GM18873 (cell line): ENCODE measurements around the gene LBHD1.
"Not testable (repeated sequence)": the region's sequence is repeated elsewhere in the genome, so short reads cannot be mapped to it uniquely, and the experiment has no call there.

Experiments
- ATAC-seq: cut with Tn5 transposase; IDR thresholded peaks from one replicate; pipeline ENCODE4 v1.9.1; 2021; ENCODE audit warnings: mild to moderate bottlenecking, moderate library complexity, moderate number of reproducible peaks; ENCODE audit not compliant: unreplicated experiment, low FRiP score

LBHD1 gene

GRCh38 chr11:62621567-62622470, 50.2 kb downstream of the LBHD1 start, which contains the start of gene B3GAT3:
TSS of gene B3GAT3 (minus strand) at chr11:62621986. CDS start at chr11:62621947, 39 bp downstream.
- peak; percentile 81 for ATAC-seq

- no peak for ATAC-seq
These were observed 51.0 kb downstream of the LBHD1 start for GRCh38 chr11:62621027-62621566.

- ATAC-seq = not testable (repeated sequence)
These were observed 55.1 kb downstream of the LBHD1 start for GRCh38 chr11:62616957-62617356.

GRCh38 chr11:62615521-62615920, 56.5 kb downstream of the LBHD1 start:
- no peak for ATAC-seq

- no peak for ATAC-seq
These were observed 57.8 kb downstream of the LBHD1 start for GRCh38 chr11:62614275-62614674.

- ATAC-seq = no peak
These were observed 58.7 kb downstream of the LBHD1 start for GRCh38 chr11:62613291-62613778.
